ENCODE results near the gene EQTN.

EQTN gene

GRCh38 chr9:27297050-27297449 lies at the start of gene EQTN:
EQTN (minus strand) TSS chr9:27297150; CDS start chr9:27297055, 95 bp downstream.
- Mint-ChIP-seq H3K27me3 (peaks cover 3% of the 10 kb centered on the region), H3K4me1 (ENCODE audit: low read depth) (no peaks in the 10 kb centered on the region), H3K36me3 (no peaks in the 10 kb centered on the region), H3K9me3 (ENCODE audit: low read depth) (no peaks in the 10 kb centered on the region), H3K4me3 (no peak within 1 kb of the TSS), H3K27ac (no peak within 1 kb of the TSS)

- Mint-ChIP-seq H3K27me3 (no peaks in the 10 kb centered on the region), H3K4me1 (ENCODE audit: low read depth) (no peaks in the 10 kb centered on the region), H3K9me3 (ENCODE audit: low read depth) (no peaks in the 10 kb centered on the region), H3K36me3 (no peaks in the 10 kb centered on the region), H3K4me3 (no peak overlapping the region), H3K27ac (no peak overlapping the region)
These were observed 47.8 kb upstream of the EQTN start for GRCh38 chr9:27344776-27345175.

- H3K4me1 Mint-ChIP-seq (ENCODE audit: low read depth): no peaks in the 10 kb centered on the region
- H3K27ac Mint-ChIP-seq: no peak overlapping the region
- H3K4me3 Mint-ChIP-seq: no peak overlapping the region
- no peaks in the 10 kb centered on the region for H3K27me3 Mint-ChIP-seq
- H3K36me3 Mint-ChIP-seq: no peaks in the 10 kb centered on the region
- no peaks in the 10 kb centered on the region for H3K9me3 Mint-ChIP-seq (ENCODE audit: low read depth)
These were observed 44.8 kb upstream of the EQTN start for GRCh38 chr9:27341545-27342294.

- Mint-ChIP-seq H3K9me3 (ENCODE audit: low read depth) (no peaks in the 10 kb centered on the region), H3K4me3 (no peak overlapping the region), H3K27ac (no peak overlapping the region), H3K36me3 (no peaks in the 10 kb centered on the region), H3K4me1 (ENCODE audit: low read depth) (no peaks in the 10 kb centered on the region), H3K27me3 (no peaks in the 10 kb centered on the region)
These were observed 44.1 kb upstream of the EQTN start for GRCh38 chr9:27340961-27341511.

GRCh38 chr9:27340285-27340674 lies 43.3 kb upstream of the EQTN start:
- Mint-ChIP-seq H3K4me3 (no peak overlapping the region), H3K27ac (no peak overlapping the region), H3K9me3 (ENCODE audit: low read depth) (no peaks in the 10 kb centered on the region), H3K27me3 (no peaks in the 10 kb centered on the region), H3K4me1 (ENCODE audit: low read depth) (no peaks in the 10 kb centered on the region), H3K36me3 (no peaks in the 10 kb centered on the region)

- H3K4me3 Mint-ChIP-seq: no peak overlapping the region
- no peak overlapping the region for H3K27ac Mint-ChIP-seq
- H3K36me3 Mint-ChIP-seq: no peaks in the 10 kb centered on the region
- no peaks in the 10 kb centered on the region for H3K9me3 Mint-ChIP-seq (ENCODE audit: low read depth)
- no peaks in the 10 kb centered on the region for H3K27me3 Mint-ChIP-seq
- no peaks in the 10 kb centered on the region for H3K4me1 Mint-ChIP-seq (ENCODE audit: low read depth)
These were observed 42.8 kb upstream of the EQTN start for GRCh38 chr9:27339661-27340284.

GRCh38 chr9:27338527-27338903 lies 41.6 kb upstream of the EQTN start:
- no peaks in the 10 kb centered on the region for H3K27me3 Mint-ChIP-seq
- no peaks in the 10 kb centered on the region for H3K9me3 Mint-ChIP-seq (ENCODE audit: low read depth)
- no peak overlapping the region for H3K4me3 Mint-ChIP-seq
- no peak overlapping the region for H3K27ac Mint-ChIP-seq
- H3K36me3 Mint-ChIP-seq: no peaks in the 10 kb centered on the region
- no peaks in the 10 kb centered on the region for H3K4me1 Mint-ChIP-seq (ENCODE audit: low read depth)

- no peaks in the 10 kb centered on the region for H3K4me1 Mint-ChIP-seq (ENCODE audit: low read depth)
- no peak overlapping the region for H3K27ac Mint-ChIP-seq
- no peaks in the 10 kb centered on the region for H3K9me3 Mint-ChIP-seq (ENCODE audit: low read depth)
- H3K36me3 Mint-ChIP-seq: no peaks in the 10 kb centered on the region
- no peaks in the 10 kb centered on the region for H3K27me3 Mint-ChIP-seq
- no peak overlapping the region for H3K4me3 Mint-ChIP-seq
These were observed 41.0 kb upstream of the EQTN start for GRCh38 chr9:27337833-27338526.

GRCh38 chr9:27337236-27337635 lies 40.3 kb upstream of the EQTN start:
- Mint-ChIP-seq H3K36me3 (no peaks in the 10 kb centered on the region), H3K4me3 (no peak overlapping the region), H3K27me3 (no peaks in the 10 kb centered on the region), H3K27ac (no peak overlapping the region), H3K9me3 (ENCODE audit: low read depth) (no peaks in the 10 kb centered on the region), H3K4me1 (ENCODE audit: low read depth) (no peaks in the 10 kb centered on the region)

GRCh38 chr9:27336829-27337228 lies 39.9 kb upstream of the EQTN start:
- H3K27ac Mint-ChIP-seq: no peak overlapping the region
- H3K4me1 Mint-ChIP-seq (ENCODE audit: low read depth): no peaks in the 10 kb centered on the region
- no peaks in the 10 kb centered on the region for H3K36me3 Mint-ChIP-seq
- no peak overlapping the region for H3K4me3 Mint-ChIP-seq
- no peaks in the 10 kb centered on the region for H3K9me3 Mint-ChIP-seq (ENCODE audit: low read depth)
- no peaks in the 10 kb centered on the region for H3K27me3 Mint-ChIP-seq

- no peaks in the 10 kb centered on the region for H3K9me3 Mint-ChIP-seq (ENCODE audit: low read depth)
- no peaks in the 10 kb centered on the region for H3K4me1 Mint-ChIP-seq (ENCODE audit: low read depth)
- H3K27me3 Mint-ChIP-seq: no peaks in the 10 kb centered on the region
- H3K27ac Mint-ChIP-seq: no peak overlapping the region
- no peaks in the 10 kb centered on the region for H3K36me3 Mint-ChIP-seq
- no peak overlapping the region for H3K4me3 Mint-ChIP-seq
These were observed 39.2 kb upstream of the EQTN start for GRCh38 chr9:27336126-27336525.

- H3K9me3 Mint-ChIP-seq (ENCODE audit: low read depth): no peaks in the 10 kb centered on the region
- H3K27ac Mint-ChIP-seq: no peak overlapping the region
- no peaks in the 10 kb centered on the region for H3K27me3 Mint-ChIP-seq
- H3K4me3 Mint-ChIP-seq: no peak overlapping the region
- H3K36me3 Mint-ChIP-seq: no peaks in the 10 kb centered on the region
- H3K4me1 Mint-ChIP-seq (ENCODE audit: low read depth): no peaks in the 10 kb centered on the region
These were observed 38.1 kb upstream of the EQTN start for GRCh38 chr9:27335075-27335474.

- H3K27me3 Mint-ChIP-seq: no peaks in the 10 kb centered on the region
- H3K36me3 Mint-ChIP-seq: no peaks in the 10 kb centered on the region
- H3K4me3 Mint-ChIP-seq: no peak overlapping the region
- H3K4me1 Mint-ChIP-seq (ENCODE audit: low read depth): no peaks in the 10 kb centered on the region
- no peak overlapping the region for H3K27ac Mint-ChIP-seq
- H3K9me3 Mint-ChIP-seq (ENCODE audit: low read depth): no peaks in the 10 kb centered on the region
These were observed 36.5 kb upstream of the EQTN start for GRCh38 chr9:27333241-27334052.

GRCh38 chr9:27331393-27331792 lies 34.4 kb upstream of the EQTN start:
- Mint-ChIP-seq H3K4me1 (ENCODE audit: low read depth) (no peaks in the 10 kb centered on the region), H3K9me3 (ENCODE audit: low read depth) (no peaks in the 10 kb centered on the region), H3K4me3 (no peak overlapping the region), H3K36me3 (no peaks in the 10 kb centered on the region), H3K27me3 (no peaks in the 10 kb centered on the region), H3K27ac (no peak overlapping the region)

GRCh38 chr9:27329291-27329690 lies 32.3 kb upstream of the EQTN start:
- H3K27me3 Mint-ChIP-seq: peaks cover 4% of the 10 kb centered on the region
- H3K4me3 Mint-ChIP-seq: no peak overlapping the region
- no peaks in the 10 kb centered on the region for H3K9me3 Mint-ChIP-seq (ENCODE audit: low read depth)
- no peak overlapping the region for H3K27ac Mint-ChIP-seq
- no peaks in the 10 kb centered on the region for H3K36me3 Mint-ChIP-seq
- no peaks in the 10 kb centered on the region for H3K4me1 Mint-ChIP-seq (ENCODE audit: low read depth)

All from activated naive CD8-positive, alpha-beta T cell (primary cell).